HAP-1 (cell line): ENCODE results near the gene SRRM5.
A peak's percentile ranks its signal among the peaks of the same experiment; 100 is the strongest.
"Not testable (repeated sequence)": the region's sequence is repeated elsewhere in the genome, so short reads cannot be mapped to it uniquely, and the experiment has no call there.

Source experiments
- DNase-seq, 2 experiments: peaks; one replicate each; pipeline ENCODE4 v3.0.0-alpha.2; 2016 to 2020; ENCODE audit warnings: low spot score in 2 of 2
- H3K27me3 ChIP-seq: fragments of 250-450 bp; sonication (Bioruptor Pico); 2 replicates; pipeline ENCODE4 v1.5.1; 2020; ENCODE audit warnings: low read depth, mild to moderate bottlenecking, moderate library complexity
- H3K36me3 ChIP-seq: fragments of 250-450 bp; sonication (Bioruptor Pico); replicated peaks from 2 replicates; pipeline ENCODE4 v1.5.1; 2020; ENCODE audit warnings: mild to moderate bottlenecking
- H3K4me1 ChIP-seq: fragments of 250-450 bp; sonication (Bioruptor Pico); 2 replicates; pipeline ENCODE4 v1.5.1; 2020; ENCODE audit warnings: mild to moderate bottlenecking
- H3K4me3 ChIP-seq: fragments of 250-450 bp; sonication (Bioruptor Pico); 2 replicates; pipeline ENCODE4 v1.5.1; 2020; ENCODE audit warnings: mild to moderate bottlenecking, moderate library complexity
- H3K9me3 ChIP-seq: fragments of 250-450 bp; sonication (Bioruptor Pico); 2 replicates; pipeline ENCODE4 v1.5.1; 2020; ENCODE audit warnings: mild to moderate bottlenecking, moderate library complexity
- in situ Hi-C: fragments of 300-500 bp; cut with MboI; formaldehyde crosslinking; loops from 3 replicates; pipeline ENCODE4 v1.14.3; 2020; ENCODE audit warnings: low sequenced_read_pairs, inconsistent platforms, mixed read lengths

The SRRM5 gene

GRCh38 chr19:43642531-43642930 lies 30.6 kb downstream of the SRRM5 start:
- Histone ChIP-seq H3K4me1 (peaks cover 7% of the 10 kb centered on the region), H3K36me3 (no peaks in the 10 kb centered on the region), H3K27me3 (no peaks in the 10 kb centered on the region), H3K4me3 (no peak overlapping the region), H3K9me3 (no peaks in the 10 kb centered on the region)
- in situ Hi-C loops = no loop called here
- DNase-seq = no peak

GRCh38 chr19:43643326-43643725 lies 31.4 kb downstream of the SRRM5 start:
- no peak for DNase-seq
- no peaks in the 10 kb centered on the region for H3K9me3 ChIP-seq
- H3K27me3 ChIP-seq = no peaks in the 10 kb centered on the region
- no peak overlapping the region for H3K4me3 ChIP-seq
- H3K36me3 ChIP-seq = no peaks in the 10 kb centered on the region; the same call in 1 of the 2 replicates
- H3K4me1 ChIP-seq = peaks cover 7% of the 10 kb centered on the region
- in situ Hi-C loops = no loop called here

DNA sequence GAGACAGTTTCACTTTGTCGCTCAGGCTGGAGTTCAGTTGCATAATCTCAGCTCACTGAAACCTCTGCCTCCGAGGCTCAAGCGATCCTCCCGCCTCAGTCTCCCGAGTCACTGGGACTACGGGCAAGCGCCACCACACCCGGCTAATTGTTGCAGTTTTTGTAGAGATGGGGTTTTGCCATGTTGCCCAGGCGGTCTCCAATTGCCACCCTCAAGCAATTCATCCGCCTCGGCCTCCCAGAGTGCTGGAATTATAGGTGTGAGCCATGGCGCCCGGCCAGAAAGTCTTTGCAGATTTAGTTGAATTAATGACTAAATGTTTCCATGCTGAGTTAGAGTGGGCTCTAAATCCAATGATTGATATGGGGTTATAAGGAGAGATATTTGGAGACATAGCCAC lies 32.3 kb downstream of the SRRM5 start:
- Histone ChIP-seq H3K4me3 (no peak overlapping the region), H3K4me1 (peaks cover 3% of the 10 kb centered on the region; the same call in 1 of the 2 replicates), H3K9me3 (no peaks in the 10 kb centered on the region), H3K36me3 (no peaks in the 10 kb centered on the region; the same call in 1 of the 2 replicates), H3K27me3 (no peaks in the 10 kb centered on the region)
- no peak for DNase-seq
- in situ Hi-C loops = no loop called here

- no peaks in the 10 kb centered on the region for H3K9me3 ChIP-seq
- in situ Hi-C loops = no loop called here
- peaks cover 7% of the 10 kb centered on the region; the same call in 1 of the 2 replicates for H3K36me3 ChIP-seq
- no peak overlapping the region for H3K4me3 ChIP-seq
- no peak for DNase-seq
- no peaks in the 10 kb centered on the region; the same call in 1 of the 2 replicates for H3K4me1 ChIP-seq
- no peaks in the 10 kb centered on the region for H3K27me3 ChIP-seq
These were observed 36.7 kb downstream of the SRRM5 start for GRCh38 chr19:43648633-43649032.

DNA sequence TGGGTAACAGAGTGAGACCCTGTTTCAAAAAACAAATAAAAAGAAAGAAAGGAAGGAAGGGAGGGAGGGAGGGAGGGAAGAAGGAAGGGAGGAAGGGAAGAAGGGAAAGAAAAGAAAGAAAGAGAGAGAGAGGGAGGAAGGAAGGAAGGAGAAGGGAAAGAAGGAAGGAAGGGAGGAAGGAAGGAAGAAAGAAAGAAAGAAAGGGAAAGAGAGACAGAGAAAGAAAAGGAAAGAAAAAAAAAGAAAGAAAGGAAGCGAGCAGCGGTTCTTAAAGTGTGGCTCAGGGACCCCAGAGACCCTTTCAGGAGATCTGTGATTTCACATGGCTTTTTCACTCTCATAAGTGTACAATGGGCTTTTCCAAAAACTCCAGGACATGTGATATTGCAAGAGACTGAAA lies 37.6 kb downstream of the SRRM5 start:
- in situ Hi-C loops = no loop called here
- no peak for DNase-seq
- Histone ChIP-seq H3K27me3 (no peaks in the 10 kb centered on the region), H3K4me1 (no peaks in the 10 kb centered on the region; the same call in 1 of the 2 replicates), H3K36me3 (peaks cover 7% of the 10 kb centered on the region; the same call in 1 of the 2 replicates), H3K4me3 (no peak overlapping the region), H3K9me3 (no peaks in the 10 kb centered on the region)

- not testable (repeated sequence) for H3K27me3 ChIP-seq, H3K4me1 ChIP-seq, H3K36me3 ChIP-seq, DNase-seq, H3K4me3 ChIP-seq, H3K9me3 ChIP-seq
- in situ Hi-C loops = loop anchor here (10.0 kb wide), 1 partner anchor 205 kb away; no protein-coding TSS in a partner anchor
These were observed 38.4 kb downstream of the SRRM5 start for GRCh38 chr19:43650276-43650675.

DNA sequence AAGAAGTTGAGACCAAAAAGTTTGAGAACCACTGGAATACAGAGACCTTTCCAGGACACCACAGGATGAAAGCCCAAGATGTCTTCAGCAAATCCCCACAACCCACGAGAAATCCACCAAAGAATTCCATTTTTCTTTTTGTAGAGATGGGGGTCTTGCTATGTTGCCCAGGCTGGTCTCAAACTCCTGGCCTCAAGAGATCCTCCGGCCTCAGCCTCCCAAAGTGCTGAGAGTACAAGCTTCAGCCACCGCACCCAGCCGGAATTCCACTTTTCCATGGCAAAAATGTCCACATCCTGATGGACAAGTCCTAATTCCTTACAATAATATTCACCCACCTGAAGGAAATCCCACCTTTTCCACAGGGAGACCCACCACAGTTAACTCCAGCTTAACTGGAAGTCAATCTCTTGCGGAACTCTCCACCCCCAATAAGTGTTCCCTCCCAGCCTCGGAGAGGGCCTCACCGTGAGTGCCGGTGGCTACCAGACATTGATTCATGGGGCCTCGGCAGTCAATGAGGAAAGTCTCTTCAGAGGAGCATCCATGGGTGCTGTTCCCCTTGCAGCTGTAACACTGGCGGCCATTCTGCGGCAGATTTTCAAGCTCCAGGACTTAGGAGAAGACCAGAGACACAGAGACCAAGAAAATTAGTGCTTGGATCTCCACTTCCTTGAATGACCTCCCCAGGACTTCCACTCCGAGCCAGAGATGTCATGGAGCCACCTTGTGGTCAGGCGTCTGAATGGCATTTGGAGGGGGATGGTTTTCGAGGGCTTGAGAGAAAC lies 40.1 kb downstream of the SRRM5 start:
- Histone ChIP-seq H3K9me3 (no peaks in the 10 kb centered on the region), H3K4me3 (no peak overlapping the region), H3K36me3 (peaks cover 10% of the 10 kb centered on the region), H3K4me1 (no peaks in the 10 kb centered on the region; the same call in 1 of the 2 replicates), H3K27me3 (no peaks in the 10 kb centered on the region)
- in situ Hi-C loops = loop anchor here (10.0 kb wide), 1 partner anchor 207 kb away; no protein-coding TSS in a partner anchor
- DNase-seq = peak; percentile 61 to 74

DNA sequence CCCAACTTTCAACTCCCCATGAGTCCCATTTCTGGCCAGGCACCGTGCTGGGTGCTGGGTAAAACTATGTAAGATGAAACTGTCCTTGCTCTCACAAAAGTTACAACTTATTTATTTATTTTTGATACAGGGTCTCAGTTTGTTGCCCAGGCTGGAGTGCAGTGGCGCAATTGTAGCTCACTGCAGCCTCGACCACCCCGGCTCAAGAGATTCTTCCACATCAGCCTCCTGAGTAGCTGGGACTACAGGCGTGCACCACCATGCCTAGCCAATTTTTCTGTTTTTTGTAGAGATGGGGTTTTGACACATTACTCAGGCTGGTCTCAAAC lies 40.6 kb downstream of the SRRM5 start:
- in situ Hi-C loops = loop anchor here (10.0 kb wide), 1 partner anchor 208 kb away; no protein-coding TSS in a partner anchor
- Histone ChIP-seq H3K9me3 (no peaks in the 10 kb centered on the region), H3K4me1 (no peaks in the 10 kb centered on the region; the same call in 1 of the 2 replicates), H3K4me3 (no peak overlapping the region), H3K36me3 (peaks cover 10% of the 10 kb centered on the region), H3K27me3 (no peaks in the 10 kb centered on the region)
- DNase-seq = no peak

- no peaks in the 10 kb centered on the region for H3K27me3 ChIP-seq
- H3K4me1 ChIP-seq = no peaks in the 10 kb centered on the region; the same call in 1 of the 2 replicates
- H3K36me3 ChIP-seq = peaks cover 10% of the 10 kb centered on the region; the same call in 1 of the 2 replicates
- H3K9me3 ChIP-seq = no peaks in the 10 kb centered on the region
- no peak overlapping the region for H3K4me3 ChIP-seq
- in situ Hi-C loops = loop anchor here (10.0 kb wide), 1 partner anchor 212 kb away; no protein-coding TSS in a partner anchor
- DNase-seq = no peak
These were observed 44.5 kb downstream of the SRRM5 start for GRCh38 chr19:43656436-43656835.

GRCh38 chr19:43658001-43658400 lies 46.1 kb downstream of the SRRM5 start:
- no peaks in the 10 kb centered on the region for H3K9me3 ChIP-seq
- no peaks in the 10 kb centered on the region for H3K4me1 ChIP-seq
- peaks cover 4% of the 10 kb centered on the region; the same call in 1 of the 2 replicates for H3K36me3 ChIP-seq
- in situ Hi-C loops = loop anchor here (10.0 kb wide), 1 partner anchor 213 kb away; no protein-coding TSS in a partner anchor
- H3K27me3 ChIP-seq = no peaks in the 10 kb centered on the region
- H3K4me3 ChIP-seq = no peak overlapping the region
- no peak for DNase-seq

DNA sequence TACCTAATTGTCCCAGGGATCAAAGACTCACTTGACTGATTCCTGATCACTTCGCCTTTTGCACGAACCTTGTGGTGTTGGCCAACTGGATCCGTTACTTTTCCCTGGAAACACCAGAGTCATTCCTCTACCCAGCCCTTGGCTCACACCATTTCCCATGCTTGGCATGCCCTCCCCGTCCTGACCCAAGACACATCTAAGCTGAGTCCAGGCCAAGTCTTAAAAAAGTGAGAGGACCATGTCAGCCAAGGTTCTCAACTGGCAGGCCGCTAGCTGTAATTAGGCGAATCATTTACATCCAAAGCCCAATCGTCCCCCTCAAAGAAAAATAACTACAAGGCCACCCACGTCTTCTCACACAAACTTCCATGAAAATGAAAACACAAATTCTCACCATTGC lies 46.6 kb downstream of the SRRM5 start:
- Histone ChIP-seq H3K4me1 (no peaks in the 10 kb centered on the region), H3K4me3 (no peak overlapping the region), H3K27me3 (no peaks in the 10 kb centered on the region), H3K9me3 (no peaks in the 10 kb centered on the region), H3K36me3 (peaks cover 3% of the 10 kb centered on the region; the same call in 1 of the 2 replicates)
- no peak for DNase-seq
- in situ Hi-C loops = loop anchor here (10.0 kb wide), 1 partner anchor 214 kb away; no protein-coding TSS in a partner anchor

- in situ Hi-C loops = no loop called here
- H3K4me1 ChIP-seq = no peaks in the 10 kb centered on the region
- H3K4me3 ChIP-seq = no peak overlapping the region
- no peak for DNase-seq
- peaks cover 3% of the 10 kb centered on the region; the same call in 1 of the 2 replicates for H3K36me3 ChIP-seq
- H3K27me3 ChIP-seq = no peaks in the 10 kb centered on the region
- no peaks in the 10 kb centered on the region for H3K9me3 ChIP-seq
These were observed 48.5 kb downstream of the SRRM5 start for GRCh38 chr19:43660301-43660970.

- peaks cover 3% of the 10 kb centered on the region; the same call in 1 of the 2 replicates for H3K36me3 ChIP-seq
- H3K27me3 ChIP-seq = no peaks in the 10 kb centered on the region
- no peak for DNase-seq
- in situ Hi-C loops = no loop called here
- no peak overlapping the region for H3K4me3 ChIP-seq
- H3K9me3 ChIP-seq = no peaks in the 10 kb centered on the region
- no peaks in the 10 kb centered on the region for H3K4me1 ChIP-seq
These were observed 49.1 kb downstream of the SRRM5 start for GRCh38 chr19:43660971-43661360.

DNA sequence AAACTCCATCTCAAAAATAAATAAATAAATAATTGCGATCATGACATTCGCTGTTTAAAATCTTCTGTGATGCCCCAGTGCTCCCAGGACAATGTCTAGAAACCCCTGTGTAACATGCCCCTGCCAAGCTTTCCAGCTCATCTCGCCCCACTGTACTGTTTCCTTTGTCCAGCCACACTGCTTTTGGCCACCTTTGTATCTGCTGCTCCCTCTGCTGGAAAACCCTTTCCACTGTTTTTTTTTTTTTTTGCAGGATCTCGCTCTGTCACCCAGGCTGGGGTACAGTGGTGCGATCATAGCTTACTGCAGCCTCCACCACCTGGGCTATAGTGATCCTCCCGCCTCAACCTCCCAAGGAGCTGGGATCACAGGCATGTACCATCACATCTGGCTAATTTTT lies 50.6 kb downstream of the SRRM5 start:
- in situ Hi-C loops = no loop called here
- no peak overlapping the region for H3K4me3 ChIP-seq
- H3K27me3 ChIP-seq = no peaks in the 10 kb centered on the region
- DNase-seq = peak in 1 of 2 experiments; percentile 32
- H3K36me3 ChIP-seq = no peaks in the 10 kb centered on the region; the same call in 1 of the 2 replicates
- peaks cover 2% of the 10 kb centered on the region for H3K4me1 ChIP-seq
- no peaks in the 10 kb centered on the region for H3K9me3 ChIP-seq
